ENCODE data around the gene EIF4G3. TPM values are rescaled to one million over a fixed set of nuclear protein-coding genes. Genes with fewer than 3 reads are reported as not detected.

The EIF4G3 gene
- total and polyA plus RNA-seq, 2 of the 8 experiments (the other 6 are each of a cell fraction or from before 2014, with no cell fraction given), result 47.5 to 66.6 TPM

DNA sequence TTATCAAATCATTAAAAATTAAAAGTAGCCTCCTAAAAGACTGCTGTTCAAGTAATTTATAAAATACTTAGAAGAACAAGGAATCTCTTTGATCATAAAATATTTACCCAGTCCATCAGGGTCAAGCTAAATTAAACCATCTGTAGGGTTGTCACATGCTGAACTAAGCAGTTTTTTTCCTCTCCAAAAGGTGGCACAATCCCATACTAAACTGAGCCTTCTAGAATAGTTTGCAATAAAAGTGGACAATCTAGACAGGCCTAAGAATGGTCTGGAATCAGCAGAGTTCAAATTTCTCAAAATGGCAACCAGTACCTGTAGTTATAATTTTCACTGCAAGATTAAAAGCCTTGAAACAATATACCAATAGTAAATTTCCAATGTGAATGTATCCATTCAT, 194.8 kb downstream of the EIF4G3 start (continued):
- TF ChIP-seq, protein P1, sequence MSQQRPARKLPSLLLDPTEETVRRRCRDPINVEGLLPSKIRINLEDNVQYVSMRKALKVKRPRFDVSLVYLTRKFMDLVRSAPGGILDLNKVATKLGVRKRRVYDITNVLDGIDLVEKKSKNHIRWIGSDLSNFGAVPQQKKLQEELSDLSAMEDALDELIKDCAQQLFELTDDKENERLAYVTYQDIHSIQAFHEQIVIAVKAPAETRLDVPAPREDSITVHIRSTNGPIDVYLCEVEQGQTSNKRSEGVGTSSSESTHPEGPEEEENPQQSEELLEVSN (IDR thresholded peaks at IDR 0.05), result no peak
- TF ChIP-seq SAP30 (IDR thresholded peaks at IDR 0.05; ENCODE audit: insufficient read depth, insufficient replicate concordance, low read length), result no peak
